ENCODE results near the gene PLK3. TPM values are rescaled to one million over a fixed set of nuclear protein-coding genes. Genes with fewer than 3 reads are reported as not detected.
A peak's percentile ranks its signal among the peaks of the same experiment; 100 is the strongest.
"Not testable (repeated sequence)": the region's sequence is repeated elsewhere in the genome, so short reads cannot be mapped to it uniquely, and the experiment has no call there.

The PLK3 gene
- total RNA-seq, 2 donors from 2014 or later = 389 to 523 TPM

DNA sequence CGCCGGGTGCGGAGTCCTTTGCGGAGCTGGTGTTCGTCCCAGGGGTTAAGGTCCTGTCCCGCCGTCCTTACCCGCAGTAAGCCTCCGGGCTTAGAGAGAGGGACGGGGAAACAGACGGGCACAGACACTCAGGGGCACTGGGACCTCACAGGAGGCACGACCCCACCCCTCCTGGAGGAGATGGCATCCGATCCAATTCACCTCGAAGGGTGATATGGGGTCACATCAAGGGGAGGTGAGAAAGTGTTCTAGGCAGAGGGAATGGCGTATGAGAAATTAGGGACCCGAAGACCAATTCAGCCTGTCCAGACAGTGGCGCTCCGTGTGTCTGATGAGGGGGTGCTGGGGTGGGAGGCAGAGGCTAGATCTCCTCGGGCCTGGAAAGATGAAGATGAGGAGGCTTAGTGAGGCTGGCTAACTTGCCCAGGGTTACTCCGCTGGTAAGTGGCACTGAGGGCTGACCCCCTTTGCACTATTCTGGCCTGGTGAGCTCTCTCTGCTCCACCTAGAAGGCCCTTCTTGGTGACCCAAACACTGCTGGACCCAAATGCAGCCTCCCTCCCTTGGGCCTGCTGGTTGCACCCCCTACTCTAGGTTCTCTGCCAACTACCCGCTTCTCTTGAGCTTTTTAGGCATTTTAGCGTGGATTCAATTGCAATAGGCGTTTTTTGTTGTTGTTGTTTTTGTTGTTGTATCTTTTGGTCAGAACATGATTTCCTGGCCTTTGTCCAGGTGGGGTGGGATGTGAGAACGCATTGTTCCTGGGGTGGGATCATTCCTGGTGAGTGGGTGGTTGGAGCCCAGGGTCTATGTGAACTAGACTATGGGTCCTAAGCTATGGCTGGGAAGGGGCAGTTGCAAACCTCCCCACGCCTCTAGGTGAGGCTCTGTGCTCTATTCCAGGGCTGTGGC, 20.4 kb downstream of the PLK3 start:
- no peak for ATAC-seq
- Mint-ChIP-seq H3K27ac (peak overlapping the region; percentile 100), H3K27me3 (no peaks in the 10 kb centered on the region), H3K4me1 (peaks cover 32% of the 10 kb centered on the region), H3K36me3 (ENCODE audit: low read depth) (no peaks in the 10 kb centered on the region), H3K4me3 (peak overlapping the region; percentile 96)
- no peaks in the 10 kb centered on the region for H3K9me3 ChIP-seq (ENCODE audit: control insufficient read depth, low read length, poor library complexity, severe bottlenecking)
- no peak for DNase-seq

- Mint-ChIP-seq H3K27me3 (no peaks in the 10 kb centered on the region), H3K36me3 (ENCODE audit: low read depth) (no peaks in the 10 kb centered on the region), H3K4me3 (peak overlapping the region; percentile 96), H3K4me1 (peaks cover 32% of the 10 kb centered on the region), H3K27ac (peak overlapping the region; percentile 100)
- no peaks in the 10 kb centered on the region for H3K9me3 ChIP-seq (ENCODE audit: control insufficient read depth, low read length, poor library complexity, severe bottlenecking)
- no peak for ATAC-seq
- no peak for DNase-seq
These were observed 21.1 kb downstream of the PLK3 start for GRCh38 chr1:44821240-44821715.

GRCh38 chr1:44822131-44822701, 22.0 kb downstream of the PLK3 start:
- no peaks in the 10 kb centered on the region for H3K9me3 ChIP-seq (ENCODE audit: control insufficient read depth, low read length, poor library complexity, severe bottlenecking)
- ATAC-seq (no peak), DNase-seq (no peak)
- H3K27ac Mint-ChIP-seq = peak overlapping the region; percentile 100
- no peaks in the 10 kb centered on the region for H3K27me3 Mint-ChIP-seq
- H3K4me1 Mint-ChIP-seq = peaks cover 32% of the 10 kb centered on the region
- no peaks in the 10 kb centered on the region for H3K36me3 Mint-ChIP-seq (ENCODE audit: low read depth)
- H3K4me3 Mint-ChIP-seq = no peak overlapping the region

GRCh38 chr1:44822981-44823451, 22.8 kb downstream of the PLK3 start:
- Mint-ChIP-seq H3K4me1 (peaks cover 26% of the 10 kb centered on the region), H3K27ac (peak overlapping the region; percentile 57), H3K36me3 (ENCODE audit: low read depth) (no peaks in the 10 kb centered on the region), H3K27me3 (no peaks in the 10 kb centered on the region), H3K4me3 (no peak overlapping the region)
- H3K9me3 ChIP-seq (ENCODE audit: control insufficient read depth, low read length, poor library complexity, severe bottlenecking) = no peaks in the 10 kb centered on the region
- no peak for DNase-seq
- no peak for ATAC-seq

DNA sequence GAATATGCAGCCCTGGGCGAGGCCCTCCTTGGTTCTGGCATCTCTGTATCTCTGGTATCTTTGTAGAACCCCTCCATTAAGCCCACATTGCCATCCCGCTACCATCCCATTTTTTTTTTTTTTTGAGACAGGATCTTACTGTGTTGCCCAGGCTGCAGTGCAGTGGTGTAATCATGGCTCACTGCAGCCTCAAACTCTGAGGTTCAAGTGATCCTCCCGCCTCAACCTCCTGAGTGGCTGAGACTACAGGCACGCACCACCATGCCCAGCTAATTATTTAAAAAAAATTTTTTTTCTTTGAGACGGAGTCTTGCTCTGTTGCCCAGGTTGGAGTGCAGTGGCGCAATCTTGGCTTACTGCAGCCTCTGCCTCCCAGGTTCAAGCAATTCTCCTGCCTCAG, 24.2 kb downstream of the PLK3 start:
- H3K27me3 Mint-ChIP-seq; H3K4me3 Mint-ChIP-seq; H3K36me3 Mint-ChIP-seq (ENCODE audit: low read depth); DNase-seq; ATAC-seq; H3K9me3 ChIP-seq (ENCODE audit: control insufficient read depth, low read length, poor library complexity, severe bottlenecking): not testable (repeated sequence)
- Mint-ChIP-seq H3K4me1 (peaks cover 19% of the 10 kb centered on the region), H3K27ac (peak overlapping the region; percentile 27)

DNA sequence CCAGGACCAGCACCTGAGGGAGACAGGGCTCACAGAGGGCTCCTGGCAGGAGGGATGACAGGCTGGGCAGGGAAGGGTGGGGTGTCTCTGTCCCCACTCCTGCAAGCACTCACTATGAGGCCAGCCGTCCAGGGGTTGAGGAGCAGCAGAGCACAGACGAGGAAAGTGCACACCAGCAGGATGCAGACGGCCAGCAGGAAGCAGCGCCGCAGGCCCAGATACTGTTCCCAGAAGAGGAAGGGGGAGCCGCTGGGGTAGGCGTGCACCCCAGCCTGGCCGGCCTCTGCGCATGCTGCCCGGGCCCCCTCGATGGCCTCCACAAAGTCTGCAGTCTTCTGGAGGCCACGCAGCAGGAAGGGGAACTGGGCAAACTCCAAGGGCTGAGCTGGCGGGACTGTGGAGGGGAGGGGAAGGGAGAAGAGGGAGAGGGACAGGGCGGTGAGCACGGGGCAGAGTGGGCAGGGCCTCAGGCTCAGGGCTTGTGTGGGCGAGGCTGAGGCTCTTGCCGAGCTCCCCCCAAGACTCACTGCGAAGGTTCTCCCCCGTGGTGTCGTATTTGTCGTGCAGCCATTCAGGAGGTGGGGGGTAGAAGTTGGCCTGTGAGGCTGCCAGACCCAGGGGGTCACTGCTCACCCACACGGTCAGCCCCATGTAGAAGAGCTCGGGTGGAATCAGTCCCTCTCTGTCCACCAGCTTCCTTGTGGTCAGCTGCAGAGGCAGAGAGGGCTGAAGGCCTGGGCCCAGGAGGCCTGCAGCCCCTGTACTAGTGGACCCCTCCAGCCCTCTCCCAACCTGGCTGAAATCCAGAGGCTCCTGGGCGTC, 26.4 kb downstream of the PLK3 start:
- H3K27me3 Mint-ChIP-seq = no peaks in the 10 kb centered on the region
- no peak overlapping the region for H3K27ac Mint-ChIP-seq
- ATAC-seq (no peak), DNase-seq (no peak)
- no peaks in the 10 kb centered on the region for H3K36me3 Mint-ChIP-seq (ENCODE audit: low read depth)
- H3K9me3 ChIP-seq (ENCODE audit: control insufficient read depth, low read length, poor library complexity, severe bottlenecking) = no peaks in the 10 kb centered on the region
- H3K4me3 Mint-ChIP-seq = no peak overlapping the region
- H3K4me1 Mint-ChIP-seq = no peaks in the 10 kb centered on the region

- DNase-seq (no peak), ATAC-seq (peak; percentile 28)
- Mint-ChIP-seq H3K36me3 (ENCODE audit: low read depth) (no peaks in the 10 kb centered on the region), H3K4me3 (no peak overlapping the region), H3K4me1 (no peaks in the 10 kb centered on the region), H3K27ac (peak overlapping the region; percentile 73), H3K27me3 (no peaks in the 10 kb centered on the region)
- no peaks in the 10 kb centered on the region for H3K9me3 ChIP-seq (ENCODE audit: control insufficient read depth, low read length, poor library complexity, severe bottlenecking)
These were observed 27.2 kb downstream of the PLK3 start for GRCh38 chr1:44827197-44828002.

GRCh38 chr1:44828003-44828651, 27.9 kb downstream of the PLK3 start:
- ATAC-seq (no peak), DNase-seq (no peak)
- Mint-ChIP-seq H3K4me1 (no peaks in the 10 kb centered on the region), H3K4me3 (no peak overlapping the region), H3K36me3 (ENCODE audit: low read depth) (no peaks in the 10 kb centered on the region), H3K27ac (peak overlapping the region; percentile 73), H3K27me3 (no peaks in the 10 kb centered on the region)
- H3K9me3 ChIP-seq (ENCODE audit: control insufficient read depth, low read length, poor library complexity, severe bottlenecking) = no peaks in the 10 kb centered on the region

- no peak for DNase-seq
- Mint-ChIP-seq H3K27ac (no peak overlapping the region), H3K27me3 (no peaks in the 10 kb centered on the region), H3K36me3 (ENCODE audit: low read depth) (no peaks in the 10 kb centered on the region), H3K4me3 (no peak overlapping the region), H3K4me1 (no peaks in the 10 kb centered on the region)
- H3K9me3 ChIP-seq (ENCODE audit: control insufficient read depth, low read length, poor library complexity, severe bottlenecking) = no peaks in the 10 kb centered on the region
- ATAC-seq = no peak
These were observed 28.8 kb downstream of the PLK3 start for GRCh38 chr1:44828841-44829440.

GRCh38 chr1:44829506-44830384, 29.6 kb downstream of the PLK3 start:
- Mint-ChIP-seq H3K27me3 (no peaks in the 10 kb centered on the region), H3K4me3 (no peak overlapping the region), H3K36me3 (ENCODE audit: low read depth) (no peaks in the 10 kb centered on the region), H3K27ac (no peak overlapping the region), H3K4me1 (peaks cover 2% of the 10 kb centered on the region)
- DNase-seq = no peak
- ATAC-seq = no peak
- H3K9me3 ChIP-seq (ENCODE audit: control insufficient read depth, low read length, poor library complexity, severe bottlenecking) = no peaks in the 10 kb centered on the region

GRCh38 chr1:44830900-44831304, 30.7 kb downstream of the PLK3 start:
- no peaks in the 10 kb centered on the region for H3K27me3 Mint-ChIP-seq
- H3K4me1 Mint-ChIP-seq = peaks cover 7% of the 10 kb centered on the region
- no peaks in the 10 kb centered on the region for H3K36me3 Mint-ChIP-seq (ENCODE audit: low read depth)
- no peak for DNase-seq
- no peak overlapping the region for H3K27ac Mint-ChIP-seq
- H3K9me3 ChIP-seq (ENCODE audit: control insufficient read depth, low read length, poor library complexity, severe bottlenecking) = no peaks in the 10 kb centered on the region
- ATAC-seq = no peak
- H3K4me3 Mint-ChIP-seq = no peak overlapping the region

Measured in T-helper 17 cell (primary cell).